GM10847 (cell line): ENCODE measurements around the gene EPHA5.

Source experiments
- POLR2A ChIP-seq: IDR thresholded peaks from 2 replicates; pipeline ENCODE4 v1.6.1; 2011; ENCODE audit not compliant: insufficient read length; ENCODE audit errors: extremely low read depth

EPHA5 gene

GRCh38 chr4:65381648-65382047 is 288.6 kb downstream of the EPHA5 start:
- no peak for TF ChIP-seq POLR2A

- TF ChIP-seq POLR2A: no peak
These were observed 299.6 kb downstream of the EPHA5 start for GRCh38 chr4:65370709-65371108.

DNA sequence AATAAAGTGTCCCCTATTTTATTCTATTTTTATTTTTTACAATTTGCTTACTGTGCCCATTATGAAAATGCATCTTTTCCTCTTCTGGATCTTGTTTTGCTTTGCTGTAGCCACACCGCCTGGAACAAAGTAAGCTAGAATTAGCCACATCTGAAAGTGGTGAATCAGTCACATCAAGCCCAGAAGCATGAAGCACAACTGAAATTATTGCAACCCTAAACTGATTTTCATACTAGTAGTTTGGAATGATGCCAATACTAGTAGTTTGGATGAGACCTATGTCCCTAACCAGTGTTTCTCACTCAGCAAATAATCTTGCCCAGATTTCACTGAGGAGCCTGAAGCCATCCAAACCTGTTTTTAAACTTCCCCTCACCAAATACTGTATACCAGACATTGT is 303.0 kb downstream of the EPHA5 start:
- no peak for TF ChIP-seq POLR2A

DNA sequence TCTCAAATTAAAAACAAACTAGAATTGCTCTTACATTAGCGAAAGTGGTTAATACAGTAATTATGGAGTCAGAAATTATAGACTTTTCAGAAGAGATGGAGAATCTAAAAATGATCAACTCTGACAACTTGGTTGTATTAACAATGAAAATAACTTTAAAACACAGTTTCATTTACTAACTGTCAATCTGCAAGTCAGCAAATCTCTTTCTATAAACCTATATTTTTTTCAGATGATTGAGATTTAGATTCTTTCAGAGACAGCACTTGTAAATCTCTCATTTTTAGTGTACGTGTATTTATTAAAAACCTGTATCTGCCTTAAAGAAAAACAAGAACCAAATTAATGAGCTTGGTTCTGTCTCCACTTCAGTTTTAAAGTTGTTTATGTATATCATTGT is 311.4 kb downstream of the EPHA5 start:
- TF ChIP-seq POLR2A: no peak

- no peak for TF ChIP-seq POLR2A
These were observed 317.2 kb downstream of the EPHA5 start for GRCh38 chr4:65353098-65353497.

- TF ChIP-seq POLR2A: no peak
These were observed 325.9 kb downstream of the EPHA5 start for GRCh38 chr4:65344278-65344825.

- no peak for TF ChIP-seq POLR2A
These were observed 326.9 kb downstream of the EPHA5 start for GRCh38 chr4:65343342-65343741.

DNA sequence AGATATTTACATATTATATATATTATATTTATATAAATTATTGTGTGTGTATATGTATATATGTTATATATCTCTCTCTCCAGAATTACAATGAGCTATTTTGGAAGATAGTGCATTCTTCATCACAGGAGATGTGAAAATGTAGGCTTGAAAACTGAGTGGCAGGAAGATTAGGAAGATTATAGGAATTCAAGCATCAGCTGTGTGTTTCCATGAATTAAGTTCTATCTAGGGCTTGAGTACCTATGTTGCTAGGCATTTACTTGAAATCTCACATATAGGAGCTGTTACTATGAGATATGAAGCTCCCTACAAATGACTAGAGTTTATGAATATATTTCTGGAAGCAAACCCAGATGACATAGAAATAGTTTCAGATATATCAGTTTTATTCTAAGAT is 328.7 kb downstream of the EPHA5 start:
- TF ChIP-seq POLR2A: no peak

- no peak for TF ChIP-seq POLR2A
These were observed 329.7 kb downstream of the EPHA5 start for GRCh38 chr4:65340382-65341109.

- no peak for TF ChIP-seq POLR2A
These were observed 332.9 kb downstream of the EPHA5 start for GRCh38 chr4:65337371-65337770.

GRCh38 chr4:65336465-65336864 is 333.8 kb downstream of the EPHA5 start:
- TF ChIP-seq POLR2A: no peak

DNA sequence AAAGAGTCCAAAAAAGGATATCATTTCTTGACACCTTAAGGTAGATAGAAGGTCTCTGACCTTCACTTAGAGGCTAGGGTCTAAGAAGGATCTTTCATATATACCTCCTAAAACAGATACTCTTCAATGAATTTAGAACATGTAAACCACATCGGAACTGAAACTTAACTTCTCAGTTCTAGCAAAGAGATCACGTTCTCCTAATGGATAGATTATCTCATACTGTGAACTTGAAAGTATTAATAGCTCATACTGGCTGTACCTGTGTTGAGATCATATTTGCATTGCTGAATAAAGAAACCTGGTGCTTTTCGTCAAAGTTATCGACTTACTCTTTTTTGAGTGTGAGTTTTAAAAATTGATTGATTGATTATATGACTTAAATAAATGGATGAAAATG is 353.8 kb downstream of the EPHA5 start:
- TF ChIP-seq POLR2A: no peak

- TF ChIP-seq POLR2A: no peak
These were observed 359.2 kb downstream of the EPHA5 start for GRCh38 chr4:65311120-65311519.

DNA sequence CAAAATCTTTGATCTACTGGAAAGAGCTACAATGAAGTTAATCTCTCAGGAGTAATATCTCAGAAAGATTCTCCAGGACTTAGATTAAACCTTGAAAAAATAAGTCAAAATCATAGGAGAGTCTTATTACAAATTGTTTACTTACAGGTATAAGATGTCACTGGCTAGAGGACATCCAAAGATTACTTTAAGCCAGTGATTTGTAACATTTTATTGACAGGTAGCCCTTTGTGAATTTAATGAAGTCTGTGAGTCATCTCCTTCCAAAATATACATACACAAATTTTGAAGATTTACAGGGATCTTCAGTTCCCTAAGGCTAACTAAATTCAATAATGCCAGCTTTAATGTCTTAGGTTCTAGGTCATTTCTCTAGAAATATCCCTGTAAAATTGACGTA is 359.7 kb downstream of the EPHA5 start:
- TF ChIP-seq POLR2A: no peak

DNA sequence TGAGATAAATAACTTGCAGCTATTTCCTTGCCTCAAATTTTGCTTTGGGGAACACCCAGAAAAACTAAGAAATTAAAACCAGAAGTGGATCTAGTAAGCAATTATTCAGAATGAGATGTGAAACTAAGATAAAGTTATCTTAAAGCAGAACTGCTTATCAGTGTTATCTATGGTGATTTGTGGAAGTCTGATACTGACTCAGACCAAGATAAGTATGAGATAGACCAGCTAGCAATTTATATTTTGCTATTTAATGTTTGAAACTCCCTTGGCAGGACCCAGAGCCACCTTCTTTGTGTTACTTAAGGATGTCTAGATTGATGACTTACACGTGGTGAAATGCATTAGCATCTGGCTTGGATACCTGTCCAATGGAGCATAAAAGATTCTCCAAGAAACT is 368.1 kb downstream of the EPHA5 start:
- no peak for TF ChIP-seq POLR2A

- TF ChIP-seq POLR2A: no peak
These were observed 374.0 kb downstream of the EPHA5 start for GRCh38 chr4:65296246-65296645.

DNA sequence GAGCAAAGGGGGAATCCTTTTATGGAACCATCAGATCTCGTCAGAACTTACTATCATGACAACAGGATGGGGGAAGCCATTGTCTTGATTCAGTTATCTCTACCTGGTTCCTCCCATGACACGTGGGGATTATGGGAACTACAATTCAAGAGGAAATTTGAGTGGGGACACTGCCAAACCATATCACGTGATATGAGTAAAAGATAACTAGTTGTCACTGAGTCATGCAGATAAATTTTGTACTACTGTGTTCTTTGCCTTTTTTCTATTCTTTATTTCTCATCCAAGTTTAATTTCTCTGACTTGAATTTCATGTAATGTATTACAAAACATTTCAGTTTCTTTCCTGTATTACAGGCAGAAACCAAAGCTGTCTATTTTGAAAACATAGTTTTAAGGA is 383.2 kb downstream of the EPHA5 start:
- TF ChIP-seq POLR2A: no peak
